ENCODE results near the gene CDH5. TPM values are rescaled to one million over a fixed set of nuclear protein-coding genes. Genes with fewer than 3 reads are reported as not detected.

The CDH5 gene, protein sequence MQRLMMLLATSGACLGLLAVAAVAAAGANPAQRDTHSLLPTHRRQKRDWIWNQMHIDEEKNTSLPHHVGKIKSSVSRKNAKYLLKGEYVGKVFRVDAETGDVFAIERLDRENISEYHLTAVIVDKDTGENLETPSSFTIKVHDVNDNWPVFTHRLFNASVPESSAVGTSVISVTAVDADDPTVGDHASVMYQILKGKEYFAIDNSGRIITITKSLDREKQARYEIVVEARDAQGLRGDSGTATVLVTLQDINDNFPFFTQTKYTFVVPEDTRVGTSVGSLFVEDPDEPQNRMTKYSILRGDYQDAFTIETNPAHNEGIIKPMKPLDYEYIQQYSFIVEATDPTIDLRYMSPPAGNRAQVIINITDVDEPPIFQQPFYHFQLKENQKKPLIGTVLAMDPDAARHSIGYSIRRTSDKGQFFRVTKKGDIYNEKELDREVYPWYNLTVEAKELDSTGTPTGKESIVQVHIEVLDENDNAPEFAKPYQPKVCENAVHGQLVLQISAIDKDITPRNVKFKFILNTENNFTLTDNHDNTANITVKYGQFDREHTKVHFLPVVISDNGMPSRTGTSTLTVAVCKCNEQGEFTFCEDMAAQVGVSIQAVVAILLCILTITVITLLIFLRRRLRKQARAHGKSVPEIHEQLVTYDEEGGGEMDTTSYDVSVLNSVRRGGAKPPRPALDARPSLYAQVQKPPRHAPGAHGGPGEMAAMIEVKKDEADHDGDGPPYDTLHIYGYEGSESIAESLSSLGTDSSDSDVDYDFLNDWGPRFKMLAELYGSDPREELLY
- 100 to 1,000 TPM in 1 of 4 donors, 10 to 100 TPM in 3; 31.2 to 126 (median 70.6) TPM for total RNA-seq

GRCh38 chr16:66366433-66367299 lies at the start of gene CDH5:
Gene CDH5 (plus strand): TSS chr16:66366691. CDS start chr16:66379338, 12,647 bp downstream.
- Histone ChIP-seq H3K4me1 (no peaks in the 10 kb centered on the region), H3K27me3 (no peaks in the 10 kb centered on the region), H3K36me3 (no peaks in the 10 kb centered on the region), H3K4me3 (peak within 1 kb of the TSS; percentile 14 to 15), H3K9me3 (no peaks in the 10 kb centered on the region), H3K27ac (peak within 1 kb of the TSS; percentile 72 to 79)
- TF ChIP-seq, protein P1, sequence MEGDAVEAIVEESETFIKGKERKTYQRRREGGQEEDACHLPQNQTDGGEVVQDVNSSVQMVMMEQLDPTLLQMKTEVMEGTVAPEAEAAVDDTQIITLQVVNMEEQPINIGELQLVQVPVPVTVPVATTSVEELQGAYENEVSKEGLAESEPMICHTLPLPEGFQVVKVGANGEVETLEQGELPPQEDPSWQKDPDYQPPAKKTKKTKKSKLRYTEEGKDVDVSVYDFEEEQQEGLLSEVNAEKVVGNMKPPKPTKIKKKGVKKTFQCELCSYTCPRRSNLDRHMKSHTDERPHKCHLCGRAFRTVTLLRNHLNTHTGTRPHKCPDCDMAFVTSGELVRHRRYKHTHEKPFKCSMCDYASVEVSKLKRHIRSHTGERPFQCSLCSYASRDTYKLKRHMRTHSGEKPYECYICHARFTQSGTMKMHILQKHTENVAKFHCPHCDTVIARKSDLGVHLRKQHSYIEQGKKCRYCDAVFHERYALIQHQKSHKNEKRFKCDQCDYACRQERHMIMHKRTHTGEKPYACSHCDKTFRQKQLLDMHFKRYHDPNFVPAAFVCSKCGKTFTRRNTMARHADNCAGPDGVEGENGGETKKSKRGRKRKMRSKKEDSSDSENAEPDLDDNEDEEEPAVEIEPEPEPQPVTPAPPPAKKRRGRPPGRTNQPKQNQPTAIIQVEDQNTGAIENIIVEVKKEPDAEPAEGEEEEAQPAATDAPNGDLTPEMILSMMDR (IDR thresholded peaks at IDR 0.05), result no peak
- peak; percentile 29 to 32 for TF ChIP-seq POLR2A (IDR thresholded peaks at IDR 0.05)
- DNase-seq, result peak; percentile 62
- intact Hi-C loops (cut with DNase I; ENCODE audit: low total_unique reads), result no loop called here

GRCh38 chr16:66318505-66318904 lies 48.0 kb upstream of the CDH5 start:
- intact Hi-C loops (cut with DNase I; ENCODE audit: low total_unique reads), result no loop called here
- no peaks in the 10 kb centered on the region for H3K4me1 ChIP-seq
- H3K9me3 ChIP-seq, result no peaks in the 10 kb centered on the region
- DNase-seq, result no peak
- H3K4me3 ChIP-seq, result no peak overlapping the region
- no peak overlapping the region for H3K27ac ChIP-seq
- no peak for TF ChIP-seq POLR2A (IDR thresholded peaks at IDR 0.05)
- TF ChIP-seq, protein P1 (IDR thresholded peaks at IDR 0.05), result no peak
- H3K36me3 ChIP-seq, result no peaks in the 10 kb centered on the region
- H3K27me3 ChIP-seq, result no peaks in the 10 kb centered on the region

DNA sequence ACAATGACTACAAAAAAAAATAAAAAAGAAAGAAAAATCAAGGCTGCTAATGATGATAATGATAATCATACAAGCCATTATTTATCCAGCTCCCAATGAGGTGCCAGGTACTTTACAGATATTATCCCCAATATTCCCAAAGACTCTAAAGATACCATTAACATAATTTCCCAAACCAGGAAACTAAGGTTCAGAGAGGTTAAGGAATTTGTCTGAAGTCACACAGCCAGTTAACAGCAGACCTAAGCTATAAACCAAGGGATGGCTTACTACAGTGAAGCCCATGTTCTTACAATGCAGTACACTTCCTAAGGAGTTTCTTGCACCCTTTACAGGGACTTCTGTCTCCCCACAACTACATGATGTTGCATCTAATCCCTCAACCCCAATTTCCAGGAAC lies 45.7 kb upstream of the CDH5 start:
- TF ChIP-seq, protein P1 (IDR thresholded peaks at IDR 0.05), result no peak
- TF ChIP-seq POLR2A (IDR thresholded peaks at IDR 0.05), result no peak
- Histone ChIP-seq H3K36me3 (no peaks in the 10 kb centered on the region), H3K27me3 (no peaks in the 10 kb centered on the region), H3K4me1 (no peaks in the 10 kb centered on the region), H3K4me3 (no peak overlapping the region), H3K27ac (no peak overlapping the region), H3K9me3 (no peaks in the 10 kb centered on the region)
- intact Hi-C loops (cut with DNase I; ENCODE audit: low total_unique reads), result no loop called here
- DNase-seq, result no peak

DNA sequence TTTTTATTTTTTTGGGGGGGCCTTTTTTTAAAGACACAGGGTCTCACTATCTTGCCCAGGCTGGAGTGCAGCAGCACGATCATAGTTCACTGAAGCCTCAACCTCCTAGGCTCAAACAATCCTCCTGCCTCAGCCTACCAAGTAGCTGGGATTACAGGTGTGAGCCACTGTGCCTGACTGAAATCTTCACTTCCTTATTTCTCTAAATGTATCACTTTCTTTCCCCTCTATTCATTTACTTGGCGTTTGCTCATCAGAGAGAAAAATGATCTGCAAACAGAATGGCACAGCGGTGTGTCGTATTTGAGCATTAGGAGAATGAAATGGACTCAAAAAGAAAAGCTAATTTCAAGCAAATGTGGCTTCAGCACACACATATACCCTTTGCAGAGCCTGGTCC lies 44.3 kb upstream of the CDH5 start:
- Histone ChIP-seq H3K36me3 (no peaks in the 10 kb centered on the region), H3K27me3 (no peaks in the 10 kb centered on the region), H3K4me1 (no peaks in the 10 kb centered on the region), H3K4me3 (no peak overlapping the region), H3K9me3 (no peaks in the 10 kb centered on the region), H3K27ac (no peak overlapping the region)
- intact Hi-C loops (cut with DNase I; ENCODE audit: low total_unique reads), result no loop called here
- no peak for DNase-seq
- TF ChIP-seq POLR2A (IDR thresholded peaks at IDR 0.05), result no peak
- TF ChIP-seq, protein P1 (IDR thresholded peaks at IDR 0.05), result no peak
